SK-N-SH treated with all-trans-retinoic acid at 6 μM for 48 hours (cell line): Measurements from ENCODE around the gene TOM1L2.
"Not testable (repeated sequence)": the region's sequence is repeated elsewhere in the genome, so short reads cannot be mapped to it uniquely, and the experiment has no call there.

Experiments used
- ATAC-seq: fragments of 200-7000 bp; cut with Tn5 transposase; 3 replicates; pipeline ENCODE4 v1.9.1; 2020; ENCODE audit warnings: mild to moderate bottlenecking, moderate library complexity
- ARNTL ChIP-seq: fragments of 450-650 bp; formaldehyde crosslinking; IDR thresholded peaks from 2 replicates; pipeline ENCODE4 v1.5.0; 2020; ENCODE audit warnings: low read depth, mild to moderate bottlenecking, moderate library complexity, borderline replicate concordance
- BACH2 ChIP-seq: fragments of 250-450 bp; sonication (Bioruptor Pico); IDR thresholded peaks from 2 replicates; pipeline ENCODE4 v1.9.0; 2021; ENCODE audit warnings: mild to moderate bottlenecking, borderline replicate concordance
- CSDC2 ChIP-seq: fragments of 250-450 bp; sonication (Bioruptor Pico); IDR thresholded peaks from 2 replicates; pipeline ENCODE4 v1.5.0; 2020; ENCODE audit warnings: mild to moderate bottlenecking, moderate library complexity
- ESRRG ChIP-seq: fragments of 250-450 bp; sonication (Bioruptor Pico); IDR thresholded peaks from 2 replicates; pipeline ENCODE4 v1.6.1; 2021; ENCODE audit warnings: mild to moderate bottlenecking
- GLIS3 ChIP-seq: fragments of 250-450 bp; sonication (Bioruptor Pico); IDR thresholded peaks from 2 replicates; pipeline ENCODE4 v1.5.0; 2020; ENCODE audit warnings: mild to moderate bottlenecking, moderate library complexity
- ISL1 ChIP-seq: fragments of 250-450 bp; sonication (Bioruptor Pico); IDR thresholded peaks from 2 replicates; pipeline ENCODE4 v2.1.2; 2022; ENCODE audit warnings: mild to moderate bottlenecking, moderate library complexity
- OSR1 ChIP-seq: fragments of 250-450 bp; sonication (Bioruptor Pico); IDR thresholded peaks from 2 replicates; pipeline ENCODE4 v1.8.0; 2022; ENCODE audit warnings: moderate library complexity, mild to moderate bottlenecking, inconsistent platforms
- PPARA ChIP-seq: fragments of 250-450 bp; sonication (Bioruptor Pico); IDR thresholded peaks from 2 replicates; pipeline ENCODE4 v1.5.0; 2020; ENCODE audit warnings: mild to moderate bottlenecking, borderline replicate concordance
- RARB ChIP-seq: fragments of 250-450 bp; sonication (Bioruptor Pico); IDR thresholded peaks from 2 replicates; pipeline ENCODE4 v1.8.0; 2021; ENCODE audit warnings: mild to moderate bottlenecking, moderate library complexity
- SNAI2 ChIP-seq: fragments of 250-450 bp; sonication (Bioruptor Pico); IDR thresholded peaks from 2 replicates; pipeline ENCODE4 v1.5.0; 2020; ENCODE audit warnings: mild to moderate bottlenecking, moderate library complexity
- TCF4 ChIP-seq: fragments of 250-450 bp; sonication (Bioruptor Pico); IDR thresholded peaks from 2 replicates; pipeline ENCODE4 v1.8.0; 2021; ENCODE audit warnings: mild to moderate bottlenecking, moderate library complexity, borderline replicate concordance
- TOX ChIP-seq: fragments of 250-450 bp; sonication (Bioruptor Pico); IDR thresholded peaks from 2 replicates; pipeline ENCODE4 v1.8.0; 2021; ENCODE audit warnings: mild to moderate bottlenecking, moderate library complexity, borderline replicate concordance
- ZFP3 ChIP-seq: fragments of 250-450 bp; sonication (Bioruptor Pico); IDR thresholded peaks from 2 replicates; pipeline ENCODE4 v1.5.0; 2020; ENCODE audit warnings: mild to moderate bottlenecking, moderate library complexity
- ZNF565 ChIP-seq: fragments of 450-650 bp; formaldehyde crosslinking; conservative IDR thresholded peaks from 2 replicates; pipeline ENCODE4 v1.5.0; 2020; ENCODE audit warnings: low read depth, mild to moderate bottlenecking, moderate library complexity
- ZNF70 ChIP-seq: fragments of 450-650 bp; formaldehyde crosslinking; IDR thresholded peaks from 2 replicates; pipeline ENCODE4 v1.5.0; 2020; ENCODE audit warnings: mild to moderate bottlenecking, moderate library complexity
- ZNF8 ChIP-seq: fragments of 450-650 bp; formaldehyde crosslinking; IDR thresholded peaks from 2 replicates; pipeline ENCODE4 v1.5.0; 2020; ENCODE audit warnings: mild to moderate bottlenecking, moderate library complexity
- TF ChIP-seq, protein P1 (sequence below): fragments of 250-450 bp; sonication (Bioruptor Pico); IDR thresholded peaks from 2 replicates; pipeline ENCODE4 v1.8.0; 2021; ENCODE audit warnings: low read depth, mild to moderate bottlenecking, moderate library complexity, borderline replicate concordance
- TF ChIP-seq, protein P2 (sequence below): fragments of 250-450 bp; sonication (Bioruptor Pico); IDR thresholded peaks from 2 replicates; pipeline ENCODE4 v1.5.0; 2020; ENCODE audit warnings: mild to moderate bottlenecking, moderate library complexity
- TF ChIP-seq, protein P3 (sequence below): fragments of 250-450 bp; sonication (Bioruptor Pico); IDR thresholded peaks from 2 replicates; pipeline ENCODE4 v1.5.1; 2021; ENCODE audit warnings: mild to moderate bottlenecking, moderate library complexity
- TF ChIP-seq, protein P4 (sequence below): fragments of 250-450 bp; sonication (Bioruptor Pico); IDR thresholded peaks from 2 replicates; pipeline ENCODE4 v1.5.1; 2020; ENCODE audit warnings: low read depth, mild to moderate bottlenecking, moderate library complexity
- TF ChIP-seq, protein P5 (sequence below): fragments of 250-450 bp; sonication (Bioruptor Pico); IDR thresholded peaks from 2 replicates; pipeline ENCODE4 v1.8.0; 2020; ENCODE audit warnings: mild to moderate bottlenecking, moderate library complexity, borderline replicate concordance

The TOM1L2 gene

DNA sequence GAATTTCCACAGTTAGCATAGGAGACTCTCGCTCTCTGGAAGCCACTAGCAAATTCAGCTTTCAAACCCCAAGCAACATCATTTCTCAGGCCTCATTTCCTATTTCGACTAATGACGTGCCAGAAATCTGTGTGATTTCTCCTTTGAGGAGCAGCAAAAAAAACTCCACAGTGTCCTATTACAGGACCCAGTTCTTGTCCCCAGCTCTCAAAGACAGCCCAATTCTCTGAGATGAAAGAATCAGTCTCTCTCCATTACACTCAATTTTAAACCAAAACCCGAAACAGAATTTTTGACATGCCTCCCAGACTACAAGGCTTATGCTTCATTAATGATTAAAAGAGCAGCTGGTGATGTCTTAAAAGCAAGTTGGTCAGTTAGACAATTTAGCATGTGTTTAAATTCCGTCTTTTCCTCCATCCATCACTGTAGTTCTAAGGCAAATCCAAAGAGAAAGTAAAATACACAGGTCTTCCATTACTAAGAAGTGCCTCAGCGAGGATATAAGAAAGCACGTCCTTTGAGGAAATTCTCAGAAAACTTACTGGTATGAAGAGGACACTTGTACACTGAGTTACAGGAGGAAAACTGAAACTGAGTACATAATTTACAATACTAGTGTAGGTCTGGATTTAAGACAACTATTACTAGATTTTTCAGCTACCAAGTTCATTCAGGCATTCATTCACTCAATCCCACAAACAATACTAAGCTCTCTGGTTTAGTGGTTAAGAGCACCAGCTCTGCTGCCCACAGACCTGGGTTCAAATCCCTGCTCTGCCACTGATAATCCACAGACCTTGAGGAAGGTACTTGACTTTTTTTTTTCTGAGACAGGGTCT lies 12.5 kb downstream of the TOM1L2 start (continued):
- no peak for TF ChIP-seq PPARA (CRISPR knock-in tag)
- no peak for TF ChIP-seq TOX
- TF ChIP-seq BACH2 (CRISPR knock-in tag): no peak
- no peak for TF ChIP-seq TCF4

DNA sequence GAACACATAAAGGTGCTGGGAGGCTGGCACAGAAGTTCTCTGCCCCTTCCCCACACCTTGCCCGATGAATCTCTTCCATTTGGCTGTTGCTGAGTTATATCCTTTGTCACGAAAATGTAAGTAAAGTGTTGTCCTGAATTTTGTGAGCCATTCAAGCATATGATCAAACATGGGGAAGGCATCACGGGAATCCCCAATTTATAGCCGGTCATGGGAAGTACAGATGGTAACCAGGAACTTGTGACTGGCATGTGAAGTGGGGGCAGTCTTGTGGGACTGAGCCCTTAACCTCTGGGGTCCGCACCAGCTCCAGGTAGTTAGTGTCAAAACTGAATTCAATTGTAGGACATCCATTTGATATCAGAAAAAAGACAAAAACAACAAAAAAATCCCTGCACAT lies 13.2 kb downstream of the TOM1L2 start:
- TF ChIP-seq, protein P1, sequence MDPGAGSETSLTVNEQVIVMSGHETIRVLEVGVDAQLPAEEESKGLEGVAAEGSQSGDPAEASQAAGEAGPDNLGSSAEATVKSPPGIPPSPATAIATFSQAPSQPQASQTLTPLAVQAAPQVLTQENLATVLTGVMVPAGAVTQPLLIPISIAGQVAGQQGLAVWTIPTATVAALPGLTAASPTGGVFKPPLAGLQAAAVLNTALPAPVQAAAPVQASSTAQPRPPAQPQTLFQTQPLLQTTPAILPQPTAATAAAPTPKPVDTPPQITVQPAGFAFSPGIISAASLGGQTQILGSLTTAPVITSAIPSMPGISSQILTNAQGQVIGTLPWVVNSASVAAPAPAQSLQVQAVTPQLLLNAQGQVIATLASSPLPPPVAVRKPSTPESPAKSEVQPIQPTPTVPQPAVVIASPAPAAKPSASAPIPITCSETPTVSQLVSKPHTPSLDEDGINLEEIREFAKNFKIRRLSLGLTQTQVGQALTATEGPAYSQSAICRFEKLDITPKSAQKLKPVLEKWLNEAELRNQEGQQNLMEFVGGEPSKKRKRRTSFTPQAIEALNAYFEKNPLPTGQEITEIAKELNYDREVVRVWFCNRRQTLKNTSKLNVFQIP (CRISPR knock-in tag): no peak
- TF ChIP-seq ARNTL: no peak
- TF ChIP-seq ZNF565 (CRISPR knock-in tag): no peak
- no peak for TF ChIP-seq OSR1
- TF ChIP-seq, protein P2, sequence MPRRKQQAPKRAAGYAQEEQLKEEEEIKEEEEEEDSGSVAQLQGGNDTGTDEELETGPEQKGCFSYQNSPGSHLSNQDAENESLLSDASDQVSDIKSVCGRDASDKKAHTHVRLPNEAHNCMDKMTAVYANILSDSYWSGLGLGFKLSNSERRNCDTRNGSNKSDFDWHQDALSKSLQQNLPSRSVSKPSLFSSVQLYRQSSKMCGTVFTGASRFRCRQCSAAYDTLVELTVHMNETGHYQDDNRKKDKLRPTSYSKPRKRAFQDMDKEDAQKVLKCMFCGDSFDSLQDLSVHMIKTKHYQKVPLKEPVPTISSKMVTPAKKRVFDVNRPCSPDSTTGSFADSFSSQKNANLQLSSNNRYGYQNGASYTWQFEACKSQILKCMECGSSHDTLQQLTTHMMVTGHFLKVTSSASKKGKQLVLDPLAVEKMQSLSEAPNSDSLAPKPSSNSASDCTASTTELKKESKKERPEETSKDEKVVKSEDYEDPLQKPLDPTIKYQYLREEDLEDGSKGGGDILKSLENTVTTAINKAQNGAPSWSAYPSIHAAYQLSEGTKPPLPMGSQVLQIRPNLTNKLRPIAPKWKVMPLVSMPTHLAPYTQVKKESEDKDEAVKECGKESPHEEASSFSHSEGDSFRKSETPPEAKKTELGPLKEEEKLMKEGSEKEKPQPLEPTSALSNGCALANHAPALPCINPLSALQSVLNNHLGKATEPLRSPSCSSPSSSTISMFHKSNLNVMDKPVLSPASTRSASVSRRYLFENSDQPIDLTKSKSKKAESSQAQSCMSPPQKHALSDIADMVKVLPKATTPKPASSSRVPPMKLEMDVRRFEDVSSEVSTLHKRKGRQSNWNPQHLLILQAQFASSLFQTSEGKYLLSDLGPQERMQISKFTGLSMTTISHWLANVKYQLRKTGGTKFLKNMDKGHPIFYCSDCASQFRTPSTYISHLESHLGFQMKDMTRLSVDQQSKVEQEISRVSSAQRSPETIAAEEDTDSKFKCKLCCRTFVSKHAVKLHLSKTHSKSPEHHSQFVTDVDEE (CRISPR knock-in tag): no peak
- TF ChIP-seq TCF4: no peak
- TF ChIP-seq ISL1 (CRISPR knock-in tag): no peak
- TF ChIP-seq, protein P3, sequence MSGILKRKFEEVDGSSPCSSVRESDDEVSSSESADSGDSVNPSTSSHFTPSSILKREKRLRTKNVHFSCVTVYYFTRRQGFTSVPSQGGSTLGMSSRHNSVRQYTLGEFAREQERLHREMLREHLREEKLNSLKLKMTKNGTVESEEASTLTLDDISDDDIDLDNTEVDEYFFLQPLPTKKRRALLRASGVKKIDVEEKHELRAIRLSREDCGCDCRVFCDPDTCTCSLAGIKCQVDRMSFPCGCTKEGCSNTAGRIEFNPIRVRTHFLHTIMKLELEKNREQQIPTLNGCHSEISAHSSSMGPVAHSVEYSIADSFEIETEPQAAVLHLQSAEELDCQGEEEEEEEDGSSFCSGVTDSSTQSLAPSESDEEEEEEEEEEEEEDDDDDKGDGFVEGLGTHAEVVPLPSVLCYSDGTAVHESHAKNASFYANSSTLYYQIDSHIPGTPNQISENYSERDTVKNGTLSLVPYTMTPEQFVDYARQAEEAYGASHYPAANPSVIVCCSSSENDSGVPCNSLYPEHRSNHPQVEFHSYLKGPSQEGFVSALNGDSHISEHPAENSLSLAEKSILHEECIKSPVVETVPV (CRISPR knock-in tag): no peak
- TF ChIP-seq ZNF8 (CRISPR knock-in tag): no peak
- no peak for TF ChIP-seq GLIS3
- TF ChIP-seq, protein P4, sequence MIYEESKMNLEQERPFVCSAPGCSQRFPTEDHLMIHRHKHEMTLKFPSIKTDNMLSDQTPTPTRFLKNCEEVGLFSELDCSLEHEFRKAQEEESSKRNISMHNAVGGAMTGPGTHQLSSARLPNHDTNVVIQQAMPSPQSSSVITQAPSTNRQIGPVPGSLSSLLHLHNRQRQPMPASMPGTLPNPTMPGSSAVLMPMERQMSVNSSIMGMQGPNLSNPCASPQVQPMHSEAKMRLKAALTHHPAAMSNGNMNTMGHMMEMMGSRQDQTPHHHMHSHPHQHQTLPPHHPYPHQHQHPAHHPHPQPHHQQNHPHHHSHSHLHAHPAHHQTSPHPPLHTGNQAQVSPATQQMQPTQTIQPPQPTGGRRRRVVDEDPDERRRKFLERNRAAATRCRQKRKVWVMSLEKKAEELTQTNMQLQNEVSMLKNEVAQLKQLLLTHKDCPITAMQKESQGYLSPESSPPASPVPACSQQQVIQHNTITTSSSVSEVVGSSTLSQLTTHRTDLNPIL (CRISPR knock-in tag): no peak
- no peak for TF ChIP-seq PPARA (CRISPR knock-in tag)
- no peak for TF ChIP-seq SNAI2
- no peak for TF ChIP-seq TOX
- TF ChIP-seq, all 23 proteins: peak for 0
- no peak for ATAC-seq

DNA sequence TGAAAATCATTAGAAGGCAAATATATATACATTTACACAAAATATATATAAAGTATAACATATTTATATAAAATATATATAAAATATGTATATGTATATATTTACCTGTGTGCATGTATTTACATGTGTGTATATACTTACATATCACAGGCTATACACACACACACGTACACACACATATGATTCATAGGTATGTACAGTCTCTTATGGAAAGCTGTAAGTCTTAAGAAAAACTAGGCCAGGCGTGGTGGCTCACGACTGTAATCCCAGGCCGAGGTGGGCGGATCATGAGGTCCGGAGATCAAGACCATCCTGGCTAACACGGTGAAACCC lies 14.7 kb downstream of the TOM1L2 start:
- no peak for ATAC-seq
- TF ChIP-seq, protein P1 (CRISPR knock-in tag): no peak
- TF ChIP-seq SNAI2: no peak
- no peak for TF ChIP-seq ZFP3
- TF ChIP-seq OSR1: no peak
- no peak for TF ChIP-seq RARB (CRISPR knock-in tag)
- TF ChIP-seq, protein P5, sequence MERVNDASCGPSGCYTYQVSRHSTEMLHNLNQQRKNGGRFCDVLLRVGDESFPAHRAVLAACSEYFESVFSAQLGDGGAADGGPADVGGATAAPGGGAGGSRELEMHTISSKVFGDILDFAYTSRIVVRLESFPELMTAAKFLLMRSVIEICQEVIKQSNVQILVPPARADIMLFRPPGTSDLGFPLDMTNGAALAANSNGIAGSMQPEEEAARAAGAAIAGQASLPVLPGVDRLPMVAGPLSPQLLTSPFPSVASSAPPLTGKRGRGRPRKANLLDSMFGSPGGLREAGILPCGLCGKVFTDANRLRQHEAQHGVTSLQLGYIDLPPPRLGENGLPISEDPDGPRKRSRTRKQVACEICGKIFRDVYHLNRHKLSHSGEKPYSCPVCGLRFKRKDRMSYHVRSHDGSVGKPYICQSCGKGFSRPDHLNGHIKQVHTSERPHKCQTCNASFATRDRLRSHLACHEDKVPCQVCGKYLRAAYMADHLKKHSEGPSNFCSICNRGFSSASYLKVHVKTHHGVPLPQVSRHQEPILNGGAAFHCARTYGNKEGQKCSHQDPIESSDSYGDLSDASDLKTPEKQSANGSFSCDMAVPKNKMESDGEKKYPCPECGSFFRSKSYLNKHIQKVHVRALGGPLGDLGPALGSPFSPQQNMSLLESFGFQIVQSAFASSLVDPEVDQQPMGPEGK (CRISPR knock-in tag): no peak
- no peak for TF ChIP-seq CSDC2 (CRISPR knock-in tag)
- TF ChIP-seq, protein P4 (CRISPR knock-in tag): no peak
- no peak for TF ChIP-seq GLIS3
- TF ChIP-seq ISL1 (CRISPR knock-in tag): no peak
- TF ChIP-seq, protein P2 (CRISPR knock-in tag): no peak
- no peak for TF ChIP-seq ESRRG (CRISPR knock-in tag)
- TF ChIP-seq ZNF70: no peak

DNA sequence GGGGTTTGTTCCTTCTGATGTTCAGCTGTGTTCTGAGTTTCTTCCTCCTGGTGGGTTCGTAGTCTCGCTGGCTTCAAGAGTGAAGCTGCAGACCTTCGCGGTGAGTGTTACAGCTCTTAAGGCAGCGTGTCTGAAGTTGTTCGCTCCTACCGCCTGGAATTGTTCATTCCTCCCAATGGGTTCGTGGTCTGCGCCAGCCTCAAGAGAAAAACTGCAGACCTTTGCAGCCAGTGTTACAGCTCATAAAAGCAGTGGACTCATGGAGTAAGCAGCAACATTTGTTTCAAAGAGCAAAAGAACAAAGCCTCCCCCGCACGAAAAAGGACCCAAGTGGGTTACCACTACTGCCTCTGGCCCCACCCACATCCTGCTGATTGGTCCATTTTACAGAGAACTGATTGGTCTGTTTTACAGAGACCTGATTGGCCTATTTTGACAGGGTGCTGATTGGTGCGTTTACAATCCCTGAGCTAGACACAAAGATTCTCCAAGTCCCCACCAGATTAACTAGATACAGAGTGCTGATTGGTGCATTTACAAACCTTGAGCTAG lies 16.3 kb downstream of the TOM1L2 start:
- ATAC-seq: not testable (repeated sequence)
